ENCODE results near the gene ETV7. TPM values are rescaled to one million over a fixed set of nuclear protein-coding genes. Genes with fewer than 3 reads are reported as not detected.

ETV7 gene
- total RNA-seq, 2 donors from 2014 or later: 0.66 to 0.78 TPM

GRCh38 chr6:36377594-36377993, 9.9 kb downstream of the ETV7 start:
- no peaks in the 10 kb centered on the region for H3K4me1 ChIP-seq
- ATAC-seq: no peak
- H3K36me3 ChIP-seq (replicated peaks in 1 of 2; ENCODE audit: insufficient read depth in 1 of 2, low read depth in 2 of 2): no peaks in the 10 kb centered on the region
- TF ChIP-seq POLR2A (IDR thresholded peaks at IDR 0.05) (no peak), CTCF (IDR thresholded peaks at IDR 0.05) (no peak)
- intact Hi-C loops (cut with DNase I): no loop called here
- H3K9me3 ChIP-seq: no peaks in the 10 kb centered on the region
- DNase-seq: no peak
- H3K27ac ChIP-seq: no peak overlapping the region
- H3K4me3 ChIP-seq: no peak overlapping the region
- WGBS, 2 donors: 63 to 65% methylated on average over 5 of the region's 5 CpGs
- no peaks in the 10 kb centered on the region for H3K27me3 ChIP-seq

- intact Hi-C loops (cut with DNase I): no loop called here
- H3K27me3 ChIP-seq: no peaks in the 10 kb centered on the region
- no peak overlapping the region for H3K4me3 ChIP-seq
- TF ChIP-seq CTCF (IDR thresholded peaks at IDR 0.05): no peak
- TF ChIP-seq POLR2A (IDR thresholded peaks at IDR 0.05): no peak
- no peaks in the 10 kb centered on the region for H3K4me1 ChIP-seq
- no peak overlapping the region for H3K27ac ChIP-seq
- DNase-seq: no peak
- ATAC-seq: no peak
- no peaks in the 10 kb centered on the region for H3K36me3 ChIP-seq (replicated peaks in 1 of 2; ENCODE audit: insufficient read depth in 1 of 2, low read depth in 2 of 2)
- 90 to 91% methylated on average over 8 of the region's 8 CpGs for WGBS, 2 donors
- H3K9me3 ChIP-seq: no peaks in the 10 kb centered on the region
Measured at GRCh38 chr6:36376742-36377141, 10.7 kb downstream of the ETV7 start.

- Histone ChIP-seq H3K4me1 (no peaks in the 10 kb centered on the region), H3K4me3 (no peak overlapping the region), H3K36me3 (replicated peaks in 1 of 2; ENCODE audit: insufficient read depth in 1 of 2, low read depth in 2 of 2) (no peaks in the 10 kb centered on the region), H3K27me3 (no peaks in the 10 kb centered on the region), H3K9me3 (no peaks in the 10 kb centered on the region), H3K27ac (no peak overlapping the region)
- 85 to 89% methylated on average over 8 of the region's 8 CpGs for WGBS, 2 donors
- ATAC-seq (no peak), DNase-seq (no peak)
- TF ChIP-seq POLR2A (IDR thresholded peaks at IDR 0.05) (no peak), CTCF (IDR thresholded peaks at IDR 0.05) (no peak)
- intact Hi-C loops (cut with DNase I): no loop called here
Measured at GRCh38 chr6:36376183-36376582, 11.3 kb downstream of the ETV7 start.

- H3K9me3 ChIP-seq: no peaks in the 10 kb centered on the region
- DNase-seq: no peak
- 80 to 82% methylated on average over 15 to 20 of the region's 20 CpGs for WGBS, 2 donors
Measured at GRCh38 chr6:36375644-36376155, 11.8 kb downstream of the ETV7 start.

More at GRCh38 chr6:36375644-36376155, 11.8 kb downstream of the ETV7 start:
- ATAC-seq: no peak
- Histone ChIP-seq H3K27me3 (no peaks in the 10 kb centered on the region), H3K4me3 (no peak overlapping the region), H3K36me3 (replicated peaks in 1 of 2; ENCODE audit: insufficient read depth in 1 of 2, low read depth in 2 of 2) (no peaks in the 10 kb centered on the region), H3K4me1 (no peaks in the 10 kb centered on the region), H3K27ac (no peak overlapping the region)
- intact Hi-C loops (cut with DNase I): no loop called here
- TF ChIP-seq POLR2A (IDR thresholded peaks at IDR 0.05): no peak
- TF ChIP-seq CTCF (IDR thresholded peaks at IDR 0.05): no peak

All from body of pancreas (tissue), 4 donors.